ENCODE data around the gene TMIE.

TMIE gene

GRCh38 chr3:46669191-46669999, 31.8 kb upstream of the TMIE start:
- no peak for DNase-seq (ENCODE audit: low spot score)

GRCh38 chr3:46670000-46670890, 30.9 kb upstream of the TMIE start:
- no peak for DNase-seq (ENCODE audit: low spot score)

GRCh38 chr3:46670891-46671427, 30.2 kb upstream of the TMIE start:
- DNase-seq (ENCODE audit: low spot score): no peak

GRCh38 chr3:46671541-46672348, 29.4 kb upstream of the TMIE start:
- DNase-seq (ENCODE audit: low spot score): no peak

GRCh38 chr3:46672349-46672695, 28.9 kb upstream of the TMIE start:
- no peak for DNase-seq (ENCODE audit: low spot score)

GRCh38 chr3:46673151-46674030, 27.8 kb upstream of the TMIE start:
- no peak for DNase-seq (ENCODE audit: low spot score)

- DNase-seq (ENCODE audit: low spot score): no peak
Observed at GRCh38 chr3:46674031-46674845, 27.0 kb upstream of the TMIE start.

GRCh38 chr3:46675426-46675825, 25.8 kb upstream of the TMIE start:
- DNase-seq (ENCODE audit: low spot score): no peak

GRCh38 chr3:46675843-46676567, 25.2 kb upstream of the TMIE start:
- no peak for DNase-seq (ENCODE audit: low spot score)

GRCh38 chr3:46676601-46677410, 24.4 kb upstream of the TMIE start:
- DNase-seq (ENCODE audit: low spot score): no peak

- no peak for DNase-seq (ENCODE audit: low spot score)
Observed at GRCh38 chr3:46677411-46677726, 23.8 kb upstream of the TMIE start.

GRCh38 chr3:46678280-46678679, 22.9 kb upstream of the TMIE start:
- DNase-seq (ENCODE audit: low spot score): no peak

GRCh38 chr3:46679681-46680080, 21.5 kb upstream of the TMIE start:
- DNase-seq (ENCODE audit: low spot score): no peak

GRCh38 chr3:46680298-46680826, 20.8 kb upstream of the TMIE start:
- no peak for DNase-seq (ENCODE audit: low spot score)

- DNase-seq (ENCODE audit: low spot score): no peak
Observed at GRCh38 chr3:46681387-46681786, 19.8 kb upstream of the TMIE start.

GRCh38 chr3:46681856-46682540, 19.2 kb upstream of the TMIE start:
- DNase-seq (ENCODE audit: low spot score): no peak

- no peak for DNase-seq (ENCODE audit: low spot score)
Observed at GRCh38 chr3:46682974-46683373, 18.2 kb upstream of the TMIE start.

GRCh38 chr3:46684891-46685290, 16.3 kb upstream of the TMIE start:
- peak; percentile 31 for DNase-seq (ENCODE audit: low spot score)
